Activated CD4-positive, alpha-beta T cell treated with anti-CD3 and anti-CD28 coated beads for 4 hours (primary cell): Measurements from ENCODE around the gene SIPA1L3.
"Not testable (repeated sequence)": the region's sequence is repeated elsewhere in the genome, so short reads cannot be mapped to it uniquely, and the experiment has no call there.

Source experiments
- DNase-seq, 2 donors: peaks; one replicate each; pipeline ENCODE4 v3.0.0-alpha.2; 2020

SIPA1L3 gene

DNA sequence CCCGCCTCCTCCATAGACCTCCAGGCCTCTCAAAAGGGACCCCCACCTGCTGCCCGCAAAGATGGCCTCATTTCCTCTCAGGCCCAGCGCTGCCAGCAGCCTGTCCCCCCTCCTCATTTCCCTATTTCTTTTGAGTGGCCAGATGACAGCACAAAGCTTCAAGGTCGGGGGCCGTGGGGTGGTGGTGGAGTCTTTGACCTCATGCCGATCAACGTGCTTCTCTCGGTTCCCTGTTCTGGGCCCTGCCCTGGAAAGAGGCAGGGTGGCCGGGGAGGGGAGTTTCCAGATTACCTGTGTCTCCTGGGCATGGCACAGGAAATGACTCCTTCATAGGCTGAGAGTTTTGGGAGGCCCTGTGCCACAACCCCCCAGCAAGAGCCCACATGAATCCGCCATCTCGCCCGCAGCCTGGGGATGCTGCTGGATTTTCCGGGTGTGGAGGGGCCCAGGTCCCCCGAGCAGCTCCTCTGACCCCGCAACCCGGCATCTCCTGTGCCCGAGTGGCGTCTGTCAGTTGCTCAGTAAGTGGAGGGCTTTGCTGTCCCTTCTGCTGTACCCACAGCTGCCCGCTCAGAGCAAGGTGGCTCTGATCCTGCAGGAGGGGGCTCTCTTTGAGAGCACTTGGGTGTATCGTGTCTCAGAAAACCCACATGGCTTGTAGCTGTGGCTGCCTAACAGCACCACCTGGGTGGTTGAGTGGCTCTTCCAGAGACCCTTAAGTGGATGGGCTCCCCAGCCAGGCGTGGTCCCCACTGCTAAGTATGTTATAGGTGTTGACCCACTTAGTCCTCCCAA lies 139.4 kb downstream of the SIPA1L3 start:
- no peak for DNase-seq

DNA sequence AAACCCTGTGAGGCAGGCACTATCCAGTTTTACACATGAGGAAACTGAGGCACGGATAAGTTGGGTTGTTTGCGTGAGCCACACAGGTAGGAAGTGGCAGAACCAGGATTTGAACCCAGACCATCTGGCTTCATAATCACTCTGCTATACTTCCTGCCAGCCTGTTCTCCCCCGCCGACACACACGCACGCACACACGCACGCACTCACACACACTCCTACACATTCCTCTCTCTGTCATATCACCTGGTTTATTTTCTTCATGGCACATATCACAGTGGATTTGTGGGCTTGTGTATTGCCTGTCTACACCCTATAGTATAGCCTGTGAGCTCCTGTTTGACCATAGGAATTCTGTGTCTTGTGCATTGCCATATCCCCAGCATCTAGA lies 140.0 kb downstream of the SIPA1L3 start:
- peak; percentile 39 to 46 for DNase-seq

DNA sequence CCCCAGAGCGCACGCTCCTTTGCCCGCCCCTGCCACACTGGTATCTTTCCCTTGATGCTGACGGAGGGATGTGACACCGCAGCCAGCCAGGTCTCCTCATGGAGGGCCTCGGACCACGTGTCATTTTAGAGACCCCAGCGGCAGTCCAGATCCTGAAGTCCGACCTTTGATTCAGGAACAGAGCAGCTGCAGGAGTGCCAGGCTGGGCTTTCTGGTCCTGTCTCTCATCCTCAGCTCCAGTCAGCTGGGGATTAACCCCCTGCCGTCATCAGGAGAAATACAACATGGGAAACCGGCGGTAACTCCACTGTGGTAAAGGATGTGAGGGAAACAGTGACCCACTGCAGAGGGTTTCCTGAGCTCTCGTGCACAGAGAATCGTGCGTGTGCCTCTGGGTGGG lies 140.6 kb downstream of the SIPA1L3 start:
- DNase-seq = no peak

DNA sequence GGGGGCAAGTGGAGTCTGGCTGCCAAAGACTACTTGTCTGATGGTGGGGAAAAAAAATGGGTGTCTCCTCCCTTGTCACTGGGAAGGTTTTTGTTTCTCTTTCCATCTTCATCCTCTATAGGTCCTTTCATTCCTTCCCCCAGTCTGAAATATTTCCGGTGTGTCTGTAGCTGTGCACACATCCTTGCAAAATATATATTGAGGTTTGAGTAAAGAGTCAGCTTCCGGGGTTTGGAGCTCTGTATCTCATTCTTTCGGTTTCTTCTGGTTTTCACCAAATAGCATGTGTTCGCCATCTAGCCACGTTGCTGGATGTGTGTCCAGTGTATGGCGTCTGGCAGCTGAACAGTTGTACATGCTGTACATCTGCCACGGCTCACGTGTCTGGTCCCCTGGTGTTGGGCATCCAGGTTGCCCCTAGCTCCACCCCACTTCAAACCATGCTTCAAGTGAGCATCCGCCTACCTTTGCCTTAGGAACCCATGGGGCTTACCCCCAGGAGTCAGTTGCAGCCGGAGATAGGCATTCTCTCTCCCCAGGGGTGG lies 142.2 kb downstream of the SIPA1L3 start:
- peak; percentile 56 to 61 for DNase-seq

DNA sequence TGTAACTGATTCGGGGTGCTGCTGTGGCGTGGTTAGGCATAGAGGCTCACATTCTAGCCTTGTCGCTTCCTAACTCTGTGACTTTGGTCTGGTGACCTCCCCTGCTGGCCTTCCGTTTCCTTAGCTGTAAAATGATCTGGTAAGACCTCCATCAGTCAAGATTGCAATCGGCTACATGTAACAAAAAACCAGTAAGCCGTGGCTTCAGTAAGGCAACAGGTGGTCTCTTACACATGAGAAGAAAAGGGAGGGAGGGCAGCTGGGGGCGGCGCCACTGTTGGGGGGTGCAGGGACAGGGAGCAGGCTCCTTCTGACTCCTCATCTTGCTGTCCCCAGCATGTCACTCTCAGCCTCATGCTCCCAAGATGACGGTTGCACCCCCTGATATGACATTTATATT lies 148.0 kb downstream of the SIPA1L3 start:
- DNase-seq = no peak

DNA sequence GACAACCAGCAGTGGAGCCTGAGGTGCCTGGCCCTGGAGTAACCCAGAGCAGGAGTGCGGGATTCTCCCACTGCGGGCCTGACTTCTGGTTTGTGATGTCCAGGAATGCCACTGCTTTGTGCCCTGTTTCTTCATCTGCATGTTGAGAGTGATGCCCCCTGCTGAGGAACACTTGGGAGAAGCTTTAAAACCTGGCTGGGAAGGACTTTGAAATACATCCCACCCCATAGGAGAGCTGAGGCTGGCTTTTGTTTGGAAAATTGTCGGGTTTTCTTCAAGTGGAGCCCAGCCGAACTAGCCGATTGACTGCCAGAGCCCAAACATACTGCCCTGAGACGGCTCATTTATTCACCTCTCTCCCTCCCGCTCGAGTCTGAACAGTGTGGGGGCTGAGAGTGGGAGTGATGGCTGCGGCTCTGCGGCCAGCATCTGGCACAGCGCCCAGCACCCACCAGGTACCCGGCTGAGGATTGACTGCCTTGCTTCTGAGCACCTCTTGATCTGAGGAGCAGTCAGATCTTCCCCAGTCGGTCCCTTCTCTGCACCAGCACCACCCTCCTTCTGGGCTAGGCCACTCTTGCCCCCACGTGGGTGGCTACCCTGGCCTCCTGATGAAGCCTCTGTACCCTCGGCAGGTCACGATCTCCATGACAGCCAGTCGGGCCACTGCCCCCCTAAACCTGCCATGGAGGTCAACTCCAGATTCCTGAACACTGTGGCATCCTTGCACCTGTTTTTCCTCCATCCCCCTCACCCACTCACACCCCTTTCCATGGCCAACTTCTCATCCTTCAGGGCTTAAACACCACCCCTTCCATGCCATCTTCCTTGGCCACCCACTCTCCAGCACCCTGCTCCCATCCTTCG lies 148.9 kb downstream of the SIPA1L3 start:
- DNase-seq = no peak

DNA sequence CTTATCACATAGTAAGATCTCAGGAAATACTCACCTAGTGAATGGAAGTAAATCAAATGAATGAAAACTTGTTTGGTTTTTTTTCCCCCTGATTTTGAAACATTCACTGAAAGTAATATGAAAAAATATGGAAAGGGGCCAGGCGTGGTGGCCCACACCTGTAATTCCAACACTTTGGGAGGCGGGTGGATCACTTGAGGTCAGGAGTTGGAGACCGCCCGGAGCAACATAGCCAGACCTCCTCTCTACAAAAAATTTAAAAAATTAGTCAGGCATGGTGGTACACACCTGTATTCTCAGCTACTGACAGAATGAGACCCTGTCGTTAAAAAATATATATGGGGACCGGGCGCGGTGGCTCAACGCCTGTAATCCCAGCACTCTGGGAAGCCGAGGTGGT lies 149.6 kb downstream of the SIPA1L3 start:
- DNase-seq = no peak

DNA sequence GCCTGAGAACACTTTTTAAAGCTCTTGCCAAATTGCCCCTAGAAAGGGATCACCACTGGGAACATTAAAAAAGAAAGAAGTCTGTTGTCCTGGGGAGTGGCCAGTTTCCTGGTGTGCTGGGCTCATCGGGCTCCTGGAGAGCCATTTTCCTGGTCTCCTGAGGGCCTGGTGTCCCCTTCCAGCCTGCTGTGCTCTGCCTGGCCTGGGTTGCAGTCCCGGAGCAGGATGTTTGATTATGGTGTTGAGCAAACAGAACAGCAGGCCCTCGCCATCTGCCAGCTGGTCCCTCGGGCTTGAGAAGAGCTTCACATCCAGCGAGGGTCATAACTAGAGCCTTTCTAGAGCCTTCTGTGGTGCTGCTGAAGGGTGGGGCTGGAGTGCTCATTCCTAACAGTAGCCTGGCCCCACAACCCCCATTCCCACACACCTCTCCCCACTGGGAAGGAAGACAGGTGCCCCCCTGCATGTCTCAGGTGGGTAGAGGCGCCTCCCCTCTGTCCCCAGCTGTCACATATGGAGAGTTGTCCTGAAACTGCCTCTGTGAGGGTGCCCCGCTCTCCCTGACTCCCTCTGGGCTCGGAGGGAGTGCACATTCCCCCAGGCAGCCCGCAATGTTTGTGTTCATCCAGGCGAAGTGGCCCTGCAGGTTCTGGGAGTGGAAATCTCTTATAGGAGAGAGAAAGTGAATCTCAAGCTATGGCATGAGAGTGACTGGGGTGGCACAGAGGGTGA lies 151.1 kb downstream of the SIPA1L3 start:
- DNase-seq = no peak

DNA sequence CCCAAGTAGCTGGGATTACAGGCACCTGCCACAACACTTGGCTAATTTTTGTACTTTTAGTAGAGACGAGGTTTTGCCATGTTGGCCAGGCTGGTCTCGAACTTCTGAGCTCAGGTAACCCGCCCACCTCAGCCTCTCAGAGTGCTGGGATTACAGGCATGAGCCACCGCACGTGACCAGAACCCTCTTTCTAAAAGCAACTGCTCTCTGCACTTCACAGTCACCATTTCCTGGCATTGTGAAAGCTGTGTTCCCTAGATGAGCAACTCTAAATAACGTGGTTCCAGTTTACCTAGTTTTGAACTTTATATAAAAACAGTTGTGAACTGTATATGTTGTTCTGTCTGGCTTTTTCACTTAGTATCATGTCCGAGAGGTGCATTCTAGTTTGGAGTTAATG lies 152.9 kb downstream of the SIPA1L3 start:
- no peak for DNase-seq

DNA sequence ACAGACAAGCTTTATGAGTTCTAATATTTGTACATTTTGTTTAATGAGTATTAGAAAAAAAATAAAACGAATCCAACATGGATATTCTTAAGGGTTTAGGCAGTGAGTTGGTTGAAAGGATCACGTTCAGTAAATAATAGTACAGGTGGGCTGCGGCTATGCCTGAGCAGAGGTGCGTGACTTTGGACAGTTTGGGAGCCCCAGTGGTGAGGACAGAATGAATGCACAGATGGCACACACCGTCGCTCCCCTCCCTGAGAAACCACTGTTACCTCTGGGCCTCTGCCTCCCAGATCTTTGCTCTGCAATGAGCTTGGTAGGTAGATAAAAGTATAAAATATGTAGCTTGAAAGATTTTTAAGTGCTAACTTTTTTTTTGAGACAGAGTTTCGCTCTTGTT lies 153.3 kb downstream of the SIPA1L3 start:
- DNase-seq = no peak

DNA sequence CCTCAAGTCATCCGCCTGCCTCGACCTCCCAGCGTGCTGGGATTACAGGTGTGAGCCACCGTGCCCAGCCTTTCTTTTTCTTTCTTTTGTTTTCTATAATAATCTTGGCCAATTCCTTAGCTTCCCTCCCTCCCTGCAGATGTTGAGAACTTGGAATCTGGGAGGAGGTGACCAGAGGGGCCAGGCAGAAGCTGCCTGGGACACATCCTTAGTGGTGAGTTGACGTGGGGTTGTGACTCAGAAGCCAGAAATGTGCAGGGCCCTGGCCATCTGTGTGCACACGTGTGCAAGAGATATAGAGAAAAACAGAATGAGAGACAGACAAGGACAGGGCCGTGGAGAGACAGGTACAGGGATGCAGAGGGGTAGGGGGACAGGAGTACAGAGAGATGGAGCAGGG lies 154.3 kb downstream of the SIPA1L3 start:
- DNase-seq = no peak

DNA sequence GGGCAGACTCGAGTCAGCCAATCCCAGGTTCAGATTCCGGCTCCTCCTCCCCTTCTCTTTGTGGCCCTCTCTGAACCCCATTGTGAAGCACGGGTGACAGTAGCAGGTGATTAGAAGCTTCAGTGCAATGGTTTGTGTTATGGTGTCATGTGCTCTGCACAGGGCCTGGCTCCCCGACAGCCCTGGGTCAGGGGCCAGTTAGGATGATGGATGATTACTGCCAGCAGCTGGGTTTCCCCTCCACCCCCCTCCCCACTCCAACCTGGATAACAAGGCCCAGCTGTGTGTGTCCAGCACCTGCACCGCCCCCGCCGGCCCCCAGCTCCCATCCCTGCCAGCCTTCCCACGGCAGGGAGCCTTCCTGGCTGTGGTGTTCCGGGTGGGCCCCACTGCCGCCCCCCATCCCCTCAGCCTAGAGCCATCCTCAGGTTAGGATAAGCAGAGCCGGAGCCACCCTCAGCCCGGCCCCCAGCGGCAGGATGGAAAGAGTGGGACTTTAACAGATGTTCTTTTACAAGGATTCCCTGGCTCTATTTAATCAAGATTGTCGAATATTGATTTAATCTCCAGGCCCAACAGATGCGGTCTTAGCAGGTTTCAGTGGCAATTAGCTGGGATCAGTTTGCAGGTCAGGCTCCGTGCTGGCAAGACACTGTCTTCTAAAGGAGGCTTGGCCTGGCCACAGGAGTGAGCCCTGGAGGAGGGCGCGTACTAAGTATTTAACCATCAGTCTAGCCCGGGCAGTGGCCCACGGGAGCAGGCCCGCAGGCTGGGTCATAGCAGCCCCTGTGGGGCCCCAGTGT lies 156.2 kb downstream of the SIPA1L3 start:
- no peak for DNase-seq

DNA sequence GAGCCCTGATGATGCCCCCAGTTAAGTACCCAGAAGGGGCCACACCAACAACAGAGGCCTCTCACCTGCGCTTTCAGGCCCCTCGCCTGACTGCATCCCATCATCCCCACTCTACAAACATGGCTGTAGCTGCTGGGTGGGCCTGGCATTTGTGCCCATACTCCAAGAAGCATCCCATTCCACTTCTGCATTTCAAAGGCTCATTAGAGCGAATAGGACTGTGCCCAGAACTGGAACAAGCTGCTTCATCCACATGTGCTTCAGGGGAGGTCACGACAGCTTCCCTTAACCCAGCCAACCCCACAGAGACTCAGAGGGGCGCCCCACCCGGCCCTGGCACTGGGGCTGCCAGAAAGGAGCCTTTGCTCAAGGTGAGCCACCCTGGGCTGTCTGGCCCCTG lies 156.9 kb downstream of the SIPA1L3 start:
- DNase-seq = no peak

DNA sequence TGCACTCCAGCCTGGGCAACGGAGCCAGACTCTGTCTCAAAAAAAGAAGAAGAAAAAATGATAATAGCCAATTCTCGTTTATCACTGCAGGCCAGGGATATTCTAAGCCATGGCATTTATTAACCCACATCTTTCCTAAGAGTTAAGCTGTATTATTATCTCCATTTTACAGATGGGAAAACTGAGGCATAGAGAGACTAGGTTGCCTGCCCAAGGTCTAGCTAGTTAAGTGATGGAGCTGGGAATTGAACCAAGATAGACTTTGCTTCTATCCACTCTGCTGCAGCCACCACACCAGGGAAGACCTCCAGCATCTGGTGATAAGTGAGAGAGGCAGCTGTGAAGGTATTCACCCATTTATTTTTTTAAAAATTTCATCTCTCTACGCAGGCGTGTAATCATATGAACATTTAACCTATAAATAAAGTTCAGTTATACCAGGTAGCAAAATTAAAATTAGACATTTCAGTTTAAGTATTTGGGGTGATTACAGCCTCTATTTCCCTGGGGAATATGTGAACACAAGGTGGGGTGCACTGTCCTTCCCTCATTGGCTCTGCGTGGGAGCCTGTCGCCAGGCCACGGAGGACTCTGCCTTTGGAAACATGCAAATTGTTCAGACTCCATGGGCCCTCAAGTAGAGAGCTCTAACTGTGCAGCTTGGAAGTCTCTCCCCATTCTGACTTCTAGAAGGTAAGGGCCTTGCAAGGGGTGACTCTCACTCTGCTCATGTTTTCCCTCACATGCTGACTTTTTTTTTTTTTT lies 157.8 kb downstream of the SIPA1L3 start:
- DNase-seq = no peak

DNA sequence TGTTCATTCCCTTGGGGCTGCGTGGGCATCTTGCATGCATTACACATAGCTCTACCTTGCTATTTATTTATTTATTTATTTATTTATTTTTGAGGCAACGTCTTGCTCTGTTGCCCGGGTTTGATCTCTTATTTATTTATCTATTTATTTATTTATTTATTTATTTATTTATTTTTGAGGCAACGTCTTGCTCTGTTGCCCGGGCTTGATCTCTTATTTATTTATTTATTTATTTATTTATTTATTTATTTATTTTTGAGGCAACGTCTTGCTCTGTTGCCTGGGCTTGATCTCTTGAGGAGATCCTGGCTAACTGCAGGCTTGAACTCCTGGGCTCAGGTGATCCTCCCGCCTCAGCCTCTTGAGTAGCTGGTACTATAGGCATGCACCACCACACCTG lies 158.8 kb downstream of the SIPA1L3 start:
- DNase-seq = not testable (repeated sequence)

DNA sequence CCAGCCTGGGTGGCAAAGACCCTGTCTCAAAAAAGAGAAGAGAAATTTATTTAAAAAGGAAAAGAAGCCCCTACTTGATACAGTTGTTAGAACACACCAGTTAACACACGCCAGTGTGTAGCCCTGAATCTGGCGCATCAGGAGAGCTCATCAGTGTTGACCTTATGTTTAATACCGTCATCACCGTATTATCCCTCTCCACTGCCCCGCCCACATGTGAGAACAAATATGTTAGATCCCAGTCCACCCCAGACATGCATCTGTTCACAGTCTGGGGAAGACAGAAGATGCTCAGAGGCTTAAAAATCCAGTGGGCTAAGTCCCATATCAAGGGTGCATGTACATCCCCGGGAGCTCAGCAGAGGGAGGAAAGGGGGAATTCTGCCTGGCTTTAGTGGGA lies 161.8 kb downstream of the SIPA1L3 start:
- DNase-seq = no peak

DNA sequence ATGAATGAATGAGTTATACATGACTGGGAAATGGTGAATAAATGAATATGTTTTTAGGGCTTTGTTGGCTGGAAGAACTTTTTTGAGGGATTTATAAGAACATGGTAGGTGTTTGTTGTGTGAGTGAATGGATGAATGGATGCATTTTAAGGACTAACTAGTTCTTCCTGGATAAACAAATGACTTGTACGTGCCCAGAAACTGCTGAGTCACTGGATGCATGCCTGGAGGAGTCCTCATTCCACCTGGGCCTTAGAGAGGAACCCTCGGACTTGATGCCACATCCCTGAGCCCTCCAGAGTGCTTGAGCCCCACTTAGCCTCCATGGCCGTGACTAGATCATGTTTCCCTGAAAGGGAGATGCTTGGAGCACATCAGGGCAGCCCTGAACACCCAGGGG lies 163.6 kb downstream of the SIPA1L3 start:
- DNase-seq = no peak

DNA sequence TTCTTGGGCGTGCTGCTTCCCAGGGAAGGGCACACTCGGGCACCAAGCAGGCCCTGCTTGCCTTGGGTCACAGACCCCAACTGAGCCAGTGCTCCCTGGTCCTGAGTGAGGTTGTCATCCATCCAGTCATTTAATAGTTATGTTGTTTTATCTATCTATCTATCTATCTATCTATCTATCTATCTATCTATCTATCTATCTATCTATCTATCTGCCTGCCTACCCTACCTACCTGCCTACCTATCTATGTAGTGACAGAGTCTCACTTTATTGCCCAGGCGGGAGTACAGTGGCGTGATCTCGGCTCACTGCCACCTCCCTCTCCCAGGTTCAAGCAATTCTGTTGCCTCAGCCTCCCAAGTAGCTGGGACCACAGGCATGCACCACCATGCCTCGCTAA lies 164.0 kb downstream of the SIPA1L3 start:
- DNase-seq = not testable (repeated sequence)

DNA sequence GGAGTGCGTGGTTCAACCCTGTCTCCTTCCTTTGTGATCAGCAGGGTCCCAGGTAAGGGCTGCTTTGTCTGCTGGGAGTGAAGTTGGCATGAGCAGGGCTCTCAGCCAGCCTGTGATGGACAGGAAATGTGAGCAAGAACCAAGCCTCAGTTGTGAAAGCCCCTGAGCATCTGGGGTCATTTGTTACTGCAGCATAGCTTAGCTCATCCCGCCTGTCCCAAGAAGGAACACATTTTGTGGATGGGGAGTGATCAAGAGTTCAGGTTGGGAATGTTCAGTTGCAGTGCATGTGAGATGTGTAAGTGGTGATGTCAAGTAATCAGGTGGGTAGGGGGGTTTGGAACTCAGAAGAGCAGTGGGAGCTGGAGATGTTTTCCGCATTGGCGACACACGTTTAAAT lies 164.6 kb downstream of the SIPA1L3 start:
- no peak for DNase-seq

DNA sequence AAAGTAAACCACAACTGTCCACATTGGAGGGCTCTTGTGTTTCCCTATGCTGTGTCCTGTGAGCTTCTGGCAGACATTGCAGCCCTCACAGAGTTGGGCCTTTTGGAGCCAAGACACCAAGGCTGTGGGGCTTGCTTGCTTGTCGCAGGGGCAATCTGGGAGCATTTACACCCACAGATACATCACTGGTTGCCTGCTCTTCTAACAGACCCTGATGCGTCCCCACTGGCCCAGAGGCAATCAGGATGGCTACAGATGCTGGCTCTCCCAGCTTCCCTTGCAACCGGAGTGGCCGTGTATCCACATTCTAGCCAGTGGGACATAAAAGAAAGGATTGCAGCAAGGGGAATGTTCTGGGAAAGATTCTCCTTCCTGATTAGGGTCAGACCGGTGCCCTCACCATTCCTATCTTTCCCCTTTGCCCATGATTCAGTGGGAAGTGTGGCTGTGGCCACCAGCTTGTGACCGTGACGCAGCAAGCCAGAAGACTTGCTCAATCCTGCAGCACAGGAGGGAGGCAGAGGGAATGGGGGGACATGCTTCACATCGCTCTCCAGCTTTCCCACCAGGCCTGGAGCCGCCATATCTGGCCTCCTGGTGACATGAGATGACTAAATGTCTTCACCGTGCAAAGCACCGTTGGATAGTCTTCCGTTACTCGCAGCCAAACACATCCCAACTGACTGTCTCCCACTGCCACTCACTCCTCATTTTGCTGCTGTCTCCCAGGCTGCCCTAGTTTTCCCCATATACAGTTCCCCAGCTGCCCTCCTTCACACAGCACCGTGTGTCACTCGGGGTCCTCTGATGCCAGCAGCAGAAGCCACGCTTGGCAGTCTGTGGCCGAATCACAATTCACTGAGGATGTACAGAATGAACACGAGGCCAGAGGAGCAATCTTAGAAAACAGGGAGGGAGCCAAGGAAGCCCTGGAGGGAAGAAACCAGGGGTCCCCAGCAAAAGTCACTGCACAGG lies 166.1 kb downstream of the SIPA1L3 start:
- no peak for DNase-seq
